HepG2 (cell line): Measurements from ENCODE around the gene VDAC2. TPM values are rescaled to one million over a fixed set of nuclear protein-coding genes. Genes with fewer than 3 reads are reported as not detected.
A peak's percentile ranks its signal among the peaks of the same experiment; 100 is the strongest.

Experiments used
- CBX1 ChIP-seq: IDR thresholded peaks from one replicate; pipeline ENCODE4 v1.6.1; 2016; ENCODE audit warnings: antibody characterized with exemption, low read depth
- HIVEP1 ChIP-seq: sonication (generic); formaldehyde crosslinking; IDR thresholded peaks from 2 replicates; pipeline ENCODE4 v1.4.0; 2020; ENCODE audit warnings: mild to moderate bottlenecking, missing genetic modification reagents
- PHF5A ChIP-seq: IDR thresholded peaks from one replicate; pipeline ENCODE4 v1.6.1; 2018; ENCODE audit warnings: low read depth, missing genetic modification reagents; ENCODE audit not compliant: unreplicated experiment
- RAD21 ChIP-seq: fragments of 450-650 bp; formaldehyde crosslinking; IDR thresholded peaks from 2 replicates; pipeline ENCODE4 v1.5.0; 2020; ENCODE audit warnings: mild to moderate bottlenecking
- SIN3A ChIP-seq: IDR thresholded peaks from 2 replicates; pipeline ENCODE4 v1.6.1; 2011; ENCODE audit warnings: low read depth, mild to moderate bottlenecking, control low read depth, low read length, borderline replicate concordance
- TGIF2 ChIP-seq: IDR thresholded peaks from 2 replicates; pipeline ENCODE4 v1.6.1; 2016; ENCODE audit warnings: control low read depth, missing compliant biosample characterization
- THAP11 ChIP-seq: IDR thresholded peaks from 2 replicates; pipeline ENCODE4 v1.6.1; 2016; ENCODE audit warnings: missing biosample characterization, missing genetic modification reagents
- U2AF2 ChIP-seq: fragments of 200-400 bp; formaldehyde crosslinking; IDR thresholded peaks from 2 replicates; pipeline ENCODE4 v1.6.1; 2017; ENCODE audit warnings: low read depth, mild to moderate bottlenecking, low read length
- ZBTB3 ChIP-seq: sonication (generic); formaldehyde crosslinking; IDR thresholded peaks from 2 replicates; pipeline ENCODE4 v1.4.0; 2020; ENCODE audit warnings: low read depth, mild to moderate bottlenecking, moderate library complexity, missing genetic modification reagents, borderline replicate concordance
- ZIK1 ChIP-seq: sonication (generic); formaldehyde crosslinking; IDR thresholded peaks from 2 replicates; pipeline ENCODE4 v1.5.0; 2020; ENCODE audit warnings: mild to moderate bottlenecking, low read depth, missing genetic modification reagents, borderline replicate concordance
- ZNF256 ChIP-seq: sonication (generic); formaldehyde crosslinking; conservative IDR thresholded peaks from 2 replicates; pipeline ENCODE4 v1.4.0; 2020; ENCODE audit warnings: missing genetic modification reagents
- ZNF367 ChIP-seq: sonication (generic); formaldehyde crosslinking; IDR thresholded peaks from 2 replicates; pipeline ENCODE4 v1.4.0; 2020; ENCODE audit warnings: missing genetic modification reagents, borderline replicate concordance
- ZNF619 ChIP-seq: sonication (generic); formaldehyde crosslinking; IDR thresholded peaks from 2 replicates; pipeline ENCODE4 v1.4.0; 2020; ENCODE audit warnings: mild to moderate bottlenecking, missing genetic modification reagents
- polyA plus RNA-seq, 8 experiments: library from polyadenylated mRNA; depleted of rRNA in 3 of 8; stranded (reverse) in 7 of 8; unstranded in 1 of 8; fragments of >200 nt; fragmentation: Illumina TruSeq in 4 of 8; extraction: Trizol in 4 of 8; gene quantifications; 2 replicates each; pipeline versions ENCODE4 v1.2.1 to v1.2.3, GENCODE V29; 2011 to 2016; ENCODE audit warnings: low read depth in 4 of 8, missing spikeins in 1 of 8, mixed read lengths in 1 of 8; ENCODE audit not compliant: insufficient read depth in 1 of 8
- total RNA-seq, 5 experiments: library from RNA; depleted of rRNA; stranded (reverse); fragments of >200 nt; fragmentation: Illumina TruSeq; extraction: Trizol; gene quantifications; 2 replicates each; pipeline ENCODE4 v1.2.3, GENCODE V29; 2016; ENCODE audit warnings: low read depth in 1 of 5
- TF ChIP-seq, protein P1 (sequence below): sonication (generic); formaldehyde crosslinking; IDR thresholded peaks from 2 replicates; pipeline ENCODE4 v1.4.0; 2020; ENCODE audit warnings: mild to moderate bottlenecking, missing genetic modification reagents
- TF ChIP-seq, protein P2 (sequence below): sonication (generic); formaldehyde crosslinking; IDR thresholded peaks from 2 replicates; pipeline ENCODE4 v1.4.0; 2020; ENCODE audit warnings: missing genetic modification reagents
- TF ChIP-seq, protein P3 (sequence below): sonication (generic); formaldehyde crosslinking; IDR thresholded peaks from 2 replicates; pipeline ENCODE4 v1.8.0; 2022; ENCODE audit warnings: missing genetic modification reagents, mild to moderate bottlenecking, inconsistent platforms, borderline replicate concordance
- TF ChIP-seq, protein P4 (sequence below): sonication (generic); formaldehyde crosslinking; IDR thresholded peaks from 2 replicates; pipeline ENCODE4 v1.5.0; 2020; ENCODE audit warnings: mild to moderate bottlenecking, missing genetic modification reagents
- TF ChIP-seq, protein P5 (sequence below): sonication (generic); formaldehyde crosslinking; IDR thresholded peaks from 2 replicates; pipeline ENCODE4 v1.5.1; 2020; ENCODE audit warnings: mild to moderate bottlenecking, missing genetic modification reagents, borderline replicate concordance

The VDAC2 gene
- total and polyA plus RNA-seq, 2 of the 13 experiments (the other 11 are each of a cell fraction or from before 2014, with no cell fraction given), result 67.9 to 222 TPM

DNA sequence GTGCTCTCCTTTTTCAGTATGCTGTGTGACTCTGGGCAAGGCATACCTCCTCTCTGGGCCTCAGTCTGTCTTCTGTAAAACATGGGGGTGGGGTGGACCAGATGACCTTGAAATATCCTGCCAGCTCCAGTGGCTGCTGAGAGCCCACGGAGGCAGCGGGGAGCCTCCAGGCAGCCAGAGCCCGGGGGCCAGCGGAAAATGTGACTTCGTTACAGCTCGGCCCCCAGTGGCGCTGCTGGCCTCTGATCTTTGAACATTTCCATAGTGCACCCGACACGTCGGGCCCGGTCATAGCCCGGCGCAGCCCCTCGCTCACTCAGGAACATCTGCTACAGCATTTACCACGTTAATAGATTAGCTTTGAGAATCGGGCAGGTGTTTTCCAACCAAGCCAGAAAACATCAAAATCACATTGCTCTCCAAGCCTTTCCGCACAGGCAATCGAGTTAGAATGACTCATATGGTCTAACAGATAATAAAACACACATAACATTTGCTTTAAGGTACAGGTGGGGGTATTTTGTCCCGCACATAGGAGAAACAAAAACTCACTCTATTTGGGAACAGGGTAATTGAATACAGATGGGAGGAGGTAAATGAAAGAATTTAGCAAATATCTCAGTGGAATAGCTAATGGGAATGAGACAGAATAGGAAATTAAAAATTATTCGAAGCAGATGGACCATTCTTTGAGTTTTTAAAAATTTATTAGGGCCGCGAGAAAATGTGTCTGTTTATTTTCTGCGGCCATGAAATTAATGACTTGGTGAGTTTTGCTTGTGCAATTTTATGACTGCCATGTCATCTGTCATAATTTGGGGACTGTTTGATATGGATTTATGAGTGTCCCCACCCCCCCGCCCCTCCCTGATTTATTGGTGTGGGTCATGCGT lies 51.5 kb downstream of the VDAC2 start (continued):
- TF ChIP-seq, protein P1, sequence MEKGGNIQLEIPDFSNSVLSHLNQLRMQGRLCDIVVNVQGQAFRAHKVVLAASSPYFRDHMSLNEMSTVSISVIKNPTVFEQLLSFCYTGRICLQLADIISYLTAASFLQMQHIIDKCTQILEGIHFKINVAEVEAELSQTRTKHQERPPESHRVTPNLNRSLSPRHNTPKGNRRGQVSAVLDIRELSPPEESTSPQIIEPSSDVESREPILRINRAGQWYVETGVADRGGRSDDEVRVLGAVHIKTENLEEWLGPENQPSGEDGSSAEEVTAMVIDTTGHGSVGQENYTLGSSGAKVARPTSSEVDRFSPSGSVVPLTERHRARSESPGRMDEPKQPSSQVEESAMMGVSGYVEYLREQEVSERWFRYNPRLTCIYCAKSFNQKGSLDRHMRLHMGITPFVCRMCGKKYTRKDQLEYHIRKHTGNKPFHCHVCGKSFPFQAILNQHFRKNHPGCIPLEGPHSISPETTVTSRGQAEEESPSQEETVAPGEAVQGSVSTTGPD (CRISPR knock-in tag), result no peak
- TF ChIP-seq THAP11 (CRISPR knock-in tag) (no peak), ZNF256 (CRISPR knock-in tag) (no peak), CBX1 (no peak), PHF5A (CRISPR knock-in tag) (no peak), HIVEP1 (CRISPR knock-in tag) (no peak), ZBTB3 (CRISPR knock-in tag) (no peak), U2AF2 (no peak), RAD21 (0 out of 2 replicates have a peak, but pooled peaks have one; percentile 20), TGIF2 (no peak), ZNF619 (CRISPR knock-in tag) (no peak), SIN3A (no peak), ZIK1 (CRISPR knock-in tag) (no peak), ZNF367 (no peak)
- TF ChIP-seq, protein P2, sequence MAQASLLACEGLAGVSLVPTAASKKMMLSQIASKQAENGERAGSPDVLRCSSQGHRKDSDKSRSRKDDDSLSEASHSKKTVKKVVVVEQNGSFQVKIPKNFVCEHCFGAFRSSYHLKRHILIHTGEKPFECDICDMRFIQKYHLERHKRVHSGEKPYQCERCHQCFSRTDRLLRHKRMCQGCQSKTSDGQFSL (CRISPR knock-in tag), result no peak
- TF ChIP-seq, protein P3, sequence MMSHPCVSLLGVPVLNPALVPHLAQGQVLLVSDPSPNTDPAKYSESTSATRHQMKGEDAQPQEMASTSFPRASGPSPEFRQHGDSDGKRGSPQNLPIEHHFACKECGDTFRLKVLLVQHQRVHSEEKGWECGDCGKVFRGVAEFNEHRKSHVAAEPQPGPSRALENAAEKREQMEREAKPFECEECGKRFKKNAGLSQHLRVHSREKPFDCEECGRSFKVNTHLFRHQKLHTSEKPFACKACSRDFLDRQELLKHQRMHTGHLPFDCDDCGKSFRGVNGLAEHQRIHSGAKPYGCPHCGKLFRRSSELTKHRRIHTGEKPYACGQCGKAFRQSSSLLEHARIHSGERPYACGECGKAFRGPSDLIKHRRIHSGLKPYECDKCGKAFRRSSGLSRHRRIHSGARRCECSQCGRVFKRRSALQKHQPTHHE (CRISPR knock-in tag), result no peak
- TF ChIP-seq, protein P4, sequence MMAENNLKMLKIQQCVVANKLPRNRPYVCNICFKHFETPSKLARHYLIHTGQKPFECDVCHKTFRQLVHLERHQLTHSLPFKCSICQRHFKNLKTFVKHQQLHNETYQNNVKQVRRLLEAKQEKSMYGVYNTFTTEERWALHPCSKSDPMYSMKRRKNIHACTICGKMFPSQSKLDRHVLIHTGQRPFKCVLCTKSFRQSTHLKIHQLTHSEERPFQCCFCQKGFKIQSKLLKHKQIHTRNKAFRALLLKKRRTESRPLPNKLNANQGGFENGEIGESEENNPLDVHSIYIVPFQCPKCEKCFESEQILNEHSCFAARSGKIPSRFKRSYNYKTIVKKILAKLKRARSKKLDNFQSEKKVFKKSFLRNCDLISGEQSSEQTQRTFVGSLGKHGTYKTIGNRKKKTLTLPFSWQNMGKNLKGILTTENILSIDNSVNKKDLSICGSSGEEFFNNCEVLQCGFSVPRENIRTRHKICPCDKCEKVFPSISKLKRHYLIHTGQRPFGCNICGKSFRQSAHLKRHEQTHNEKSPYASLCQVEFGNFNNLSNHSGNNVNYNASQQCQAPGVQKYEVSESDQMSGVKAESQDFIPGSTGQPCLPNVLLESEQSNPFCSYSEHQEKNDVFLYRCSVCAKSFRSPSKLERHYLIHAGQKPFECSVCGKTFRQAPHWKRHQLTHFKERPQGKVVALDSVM, result peak; percentile 57
- TF ChIP-seq, protein P5, sequence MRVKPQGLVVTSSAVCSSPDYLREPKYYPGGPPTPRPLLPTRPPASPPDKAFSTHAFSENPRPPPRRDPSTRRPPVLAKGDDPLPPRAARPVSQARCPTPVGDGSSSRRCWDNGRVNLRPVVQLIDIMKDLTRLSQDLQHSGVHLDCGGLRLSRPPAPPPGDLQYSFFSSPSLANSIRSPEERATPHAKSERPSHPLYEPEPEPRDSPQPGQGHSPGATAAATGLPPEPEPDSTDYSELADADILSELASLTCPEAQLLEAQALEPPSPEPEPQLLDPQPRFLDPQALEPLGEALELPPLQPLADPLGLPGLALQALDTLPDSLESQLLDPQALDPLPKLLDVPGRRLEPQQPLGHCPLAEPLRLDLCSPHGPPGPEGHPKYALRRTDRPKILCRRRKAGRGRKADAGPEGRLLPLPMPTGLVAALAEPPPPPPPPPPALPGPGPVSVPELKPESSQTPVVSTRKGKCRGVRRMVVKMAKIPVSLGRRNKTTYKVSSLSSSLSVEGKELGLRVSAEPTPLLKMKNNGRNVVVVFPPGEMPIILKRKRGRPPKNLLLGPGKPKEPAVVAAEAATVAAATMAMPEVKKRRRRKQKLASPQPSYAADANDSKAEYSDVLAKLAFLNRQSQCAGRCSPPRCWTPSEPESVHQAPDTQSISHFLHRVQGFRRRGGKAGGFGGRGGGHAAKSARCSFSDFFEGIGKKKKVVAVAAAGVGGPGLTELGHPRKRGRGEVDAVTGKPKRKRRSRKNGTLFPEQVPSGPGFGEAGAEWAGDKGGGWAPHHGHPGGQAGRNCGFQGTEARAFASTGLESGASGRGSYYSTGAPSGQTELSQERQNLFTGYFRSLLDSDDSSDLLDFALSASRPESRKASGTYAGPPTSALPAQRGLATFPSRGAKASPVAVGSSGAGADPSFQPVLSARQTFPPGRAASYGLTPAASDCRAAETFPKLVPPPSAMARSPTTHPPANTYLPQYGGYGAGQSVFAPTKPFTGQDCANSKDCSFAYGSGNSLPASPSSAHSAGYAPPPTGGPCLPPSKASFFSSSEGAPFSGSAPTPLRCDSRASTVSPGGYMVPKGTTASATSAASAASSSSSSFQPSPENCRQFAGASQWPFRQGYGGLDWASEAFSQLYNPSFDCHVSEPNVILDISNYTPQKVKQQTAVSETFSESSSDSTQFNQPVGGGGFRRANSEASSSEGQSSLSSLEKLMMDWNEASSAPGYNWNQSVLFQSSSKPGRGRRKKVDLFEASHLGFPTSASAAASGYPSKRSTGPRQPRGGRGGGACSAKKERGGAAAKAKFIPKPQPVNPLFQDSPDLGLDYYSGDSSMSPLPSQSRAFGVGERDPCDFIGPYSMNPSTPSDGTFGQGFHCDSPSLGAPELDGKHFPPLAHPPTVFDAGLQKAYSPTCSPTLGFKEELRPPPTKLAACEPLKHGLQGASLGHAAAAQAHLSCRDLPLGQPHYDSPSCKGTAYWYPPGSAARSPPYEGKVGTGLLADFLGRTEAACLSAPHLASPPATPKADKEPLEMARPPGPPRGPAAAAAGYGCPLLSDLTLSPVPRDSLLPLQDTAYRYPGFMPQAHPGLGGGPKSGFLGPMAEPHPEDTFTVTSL, result peak; percentile 48; the same call in 1 of the 2 replicates
